ENCODE results near the gene CTBP2. TPM values are rescaled to one million over a fixed set of nuclear protein-coding genes. Genes with fewer than 3 reads are reported as not detected.

Gene CTBP2
- total and polyA plus RNA-seq, 4 donors = 3.4 to 59.2 (median 5.5) TPM

DNA sequence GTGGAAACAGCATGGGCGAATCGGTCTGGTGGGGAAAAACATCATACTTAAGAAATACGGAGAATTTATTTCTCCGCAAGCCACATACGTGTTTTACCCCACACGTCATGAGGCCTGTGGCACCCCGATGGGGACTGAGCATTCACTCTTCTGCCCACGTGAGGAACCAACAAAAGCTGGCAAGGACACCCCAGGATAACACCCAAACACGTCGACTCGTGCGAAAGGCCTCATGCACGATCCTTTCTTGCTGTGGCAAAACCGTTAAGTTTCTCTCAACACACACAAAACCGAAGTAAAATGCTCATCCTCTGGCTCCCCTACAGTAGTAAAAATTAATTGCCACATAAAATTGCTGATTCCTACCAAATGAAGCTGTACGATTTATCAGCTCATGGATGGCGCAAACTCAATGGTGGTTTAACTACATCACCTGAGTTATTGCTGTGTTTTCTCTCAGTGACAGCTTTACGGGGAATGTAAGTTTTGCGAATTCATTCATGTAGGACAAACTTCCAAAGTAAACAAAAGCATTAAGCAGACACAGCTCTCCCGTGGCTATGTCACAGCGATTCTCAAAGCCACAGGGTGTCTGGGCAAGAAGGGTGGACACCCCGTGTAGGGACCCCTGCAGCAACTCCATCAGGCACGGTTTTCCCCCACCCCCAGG, 97.0 kb downstream of the CTBP2 start:
- Histone ChIP-seq H3K9me3 (ENCODE audit: control insufficient read depth in 4 of 4, low read length in 3 of 4) (no peaks in the 10 kb centered on the region), H3K36me3 (ENCODE audit: control insufficient read depth in 4 of 4, insufficient read depth in 3 of 4, low read depth in 1 of 4, low read length in 3 of 4) (no peaks in the 10 kb centered on the region), H3K4me1 (ENCODE audit: control insufficient read depth in 4 of 4, insufficient read depth in 4 of 4, low read length in 3 of 4) (peaks cover 5 to 25% (median 13%) of the 10 kb centered on the region in 4 donors), H3K27me3 (ENCODE audit: control insufficient read depth in 4 of 4, insufficient read depth in 4 of 4, low read length in 3 of 4) (no peaks in the 10 kb centered on the region), H3K4me3 (ENCODE audit: low read depth in 1 of 3, low read length in 3 of 3) (no peak overlapping the region), H3K9ac (ENCODE audit: low read depth in 1 of 2, low read length in 2 of 2) (no peak overlapping the region), H3K27ac (ENCODE audit: low read depth in 1 of 2, low read length in 2 of 2) (no peak overlapping the region)
- DNase-seq (ENCODE audit: low spot score) = no peak
- WGBS = 88% methylated on average over 23 of the region's 23 CpGs
- TF ChIP-seq HNF4A (conservative IDR thresholded peaks at IDR 0.05) = no peak
- TF ChIP-seq YY1 (IDR thresholded peaks at IDR 0.05) = no peak
- TF ChIP-seq MAX (IDR thresholded peaks at IDR 0.05) = no peak
- TF ChIP-seq RXRA (IDR thresholded peaks at IDR 0.05) = no peak
- TF ChIP-seq GABPA (IDR thresholded peaks at IDR 0.05 in 1 of 2, conservative IDR thresholded peaks at IDR 0.05 in 1 of 2) = no peak
- no peak for TF ChIP-seq REST (IDR thresholded peaks at IDR 0.05)

DNA sequence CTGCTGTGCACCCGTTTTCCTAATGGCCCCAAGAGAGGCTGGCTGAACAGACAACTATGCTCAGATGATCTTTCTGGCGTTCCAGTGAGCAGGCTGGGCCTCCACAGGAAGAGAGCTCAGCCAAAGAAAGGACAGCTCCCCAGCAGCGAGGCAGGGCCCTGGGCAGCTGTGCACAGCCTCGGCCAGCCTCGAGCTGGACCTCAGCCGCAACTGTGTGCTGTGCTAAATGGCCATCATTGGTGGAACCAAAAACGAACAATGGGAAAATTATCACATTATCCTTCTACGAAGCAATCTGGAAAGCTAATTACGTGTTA, 97.5 kb downstream of the CTBP2 start:
- 78% methylated on average over 9 of the region's 9 CpGs for WGBS
- Histone ChIP-seq H3K27me3 (ENCODE audit: control insufficient read depth in 4 of 4, insufficient read depth in 4 of 4, low read length in 3 of 4) (no peaks in the 10 kb centered on the region), H3K9me3 (ENCODE audit: control insufficient read depth in 4 of 4, low read length in 3 of 4) (no peaks in the 10 kb centered on the region), H3K9ac (ENCODE audit: low read depth in 1 of 2, low read length in 2 of 2) (no peak overlapping the region), H3K27ac (ENCODE audit: low read depth in 1 of 2, low read length in 2 of 2) (no peak overlapping the region), H3K4me1 (ENCODE audit: control insufficient read depth in 4 of 4, insufficient read depth in 4 of 4, low read length in 3 of 4) (peaks cover 6 to 25% (median 16%) of the 10 kb centered on the region in 4 donors), H3K36me3 (ENCODE audit: control insufficient read depth in 4 of 4, insufficient read depth in 3 of 4, low read depth in 1 of 4, low read length in 3 of 4) (no peaks in the 10 kb centered on the region), H3K4me3 (ENCODE audit: low read depth in 1 of 3, low read length in 3 of 3) (no peak overlapping the region)
- TF ChIP-seq, protein P1, sequence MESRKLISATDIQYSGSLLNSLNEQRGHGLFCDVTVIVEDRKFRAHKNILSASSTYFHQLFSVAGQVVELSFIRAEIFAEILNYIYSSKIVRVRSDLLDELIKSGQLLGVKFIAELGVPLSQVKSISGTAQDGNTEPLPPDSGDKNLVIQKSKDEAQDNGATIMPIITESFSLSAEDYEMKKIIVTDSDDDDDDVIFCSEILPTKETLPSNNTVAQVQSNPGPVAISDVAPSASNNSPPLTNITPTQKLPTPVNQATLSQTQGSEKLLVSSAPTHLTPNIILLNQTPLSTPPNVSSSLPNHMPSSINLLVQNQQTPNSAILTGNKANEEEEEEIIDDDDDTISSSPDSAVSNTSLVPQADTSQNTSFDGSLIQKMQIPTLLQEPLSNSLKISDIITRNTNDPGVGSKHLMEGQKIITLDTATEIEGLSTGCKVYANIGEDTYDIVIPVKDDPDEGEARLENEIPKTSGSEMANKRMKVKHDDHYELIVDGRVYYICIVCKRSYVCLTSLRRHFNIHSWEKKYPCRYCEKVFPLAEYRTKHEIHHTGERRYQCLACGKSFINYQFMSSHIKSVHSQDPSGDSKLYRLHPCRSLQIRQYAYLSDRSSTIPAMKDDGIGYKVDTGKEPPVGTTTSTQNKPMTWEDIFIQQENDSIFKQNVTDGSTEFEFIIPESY (IDR thresholded peaks at IDR 0.05) = no peak
- no peak for TF ChIP-seq ATF3 (IDR thresholded peaks at IDR 0.05)
- TF ChIP-seq FOXA1 (IDR thresholded peaks at IDR 0.05) = no peak
- TF ChIP-seq JUND (IDR thresholded peaks at IDR 0.05) = no peak
- TF ChIP-seq RXRA (IDR thresholded peaks at IDR 0.05) = no peak
- TF ChIP-seq NR2F2 (IDR thresholded peaks at IDR 0.05) = no peak
- TF ChIP-seq TAF1 (conservative IDR thresholded peaks at IDR 0.05) = no peak
- TF ChIP-seq GABPA (IDR thresholded peaks at IDR 0.05 in 1 of 2, conservative IDR thresholded peaks at IDR 0.05 in 1 of 2) = no peak
- no peak for TF ChIP-seq REST (IDR thresholded peaks at IDR 0.05)
- no peak for DNase-seq (ENCODE audit: low spot score)
